ENCODE measurements around the gene EVX2. TPM values are rescaled to one million over a fixed set of nuclear protein-coding genes. Genes with fewer than 3 reads are reported as not detected.

EVX2 gene
- total RNA-seq, 3 donors from 2014 or later (not counting 1 experiment from before 2014, with no cell fraction given), result not detected

DNA sequence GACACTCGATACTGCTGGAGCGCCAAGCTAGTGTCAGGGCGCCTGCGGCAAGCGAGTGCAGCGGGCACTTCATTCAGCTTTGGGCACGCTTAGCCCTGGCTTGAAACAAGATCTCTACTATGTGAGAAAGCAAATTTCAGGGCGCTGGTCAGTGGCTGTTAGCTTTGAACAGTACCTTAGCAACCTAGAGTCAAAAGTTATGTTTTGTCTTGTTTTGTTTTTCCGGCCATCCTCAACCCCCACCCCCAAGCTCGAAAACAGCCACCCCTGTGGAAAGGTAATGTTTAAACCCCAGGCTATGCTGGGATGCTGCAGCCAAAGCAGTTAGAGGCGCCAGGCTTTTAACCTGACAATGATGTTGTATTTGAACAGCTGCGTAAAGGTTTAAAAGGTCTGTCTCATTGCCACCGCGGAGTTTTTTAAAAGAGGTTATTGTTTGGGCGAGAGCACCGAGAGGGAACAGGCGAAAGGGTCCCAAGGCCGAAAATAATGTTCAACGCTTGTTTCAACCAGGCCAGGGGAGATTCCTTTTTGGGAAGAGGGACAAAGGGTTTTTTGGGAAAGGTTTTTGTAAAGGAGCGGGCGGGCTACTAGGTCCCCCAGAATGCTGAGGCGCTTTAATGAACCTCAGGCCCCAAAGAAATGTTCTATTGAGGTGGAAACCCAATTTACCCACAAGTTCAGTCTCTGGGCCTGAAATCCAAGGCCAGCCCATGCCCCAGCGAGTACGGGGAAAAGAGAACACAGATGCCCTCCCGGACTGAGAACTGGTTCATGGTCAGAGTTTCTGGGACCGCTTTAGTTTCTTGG lies 30.6 kb upstream of the EVX2 start:
- Histone ChIP-seq H3K4me3 (ENCODE audit: low read length) (no peak overlapping the region), H3K36me3 (ENCODE audit: control insufficient read depth, insufficient read depth, low read length) (no peaks in the 10 kb centered on the region), H3K9me3 (ENCODE audit: control insufficient read depth, insufficient read depth, low read length) (peaks cover 16% of the 10 kb centered on the region), H3K27me3 (ENCODE audit: control insufficient read depth, insufficient read depth, low read length) (peaks cover 95% of the 10 kb centered on the region), H3K4me1 (ENCODE audit: control insufficient read depth, insufficient read depth, low read length) (peaks cover 4% of the 10 kb centered on the region), H3K27ac (ENCODE audit: low read length) (no peak overlapping the region)
- Mint-ChIP-seq H3K4me3 (no peak overlapping the region), H3K36me3 (peaks cover 19% of the 10 kb centered on the region), H3K4me1 (peaks cover 9 to 11% of the 10 kb centered on the region in 2 donors), H3K9me3 (peaks cover 2% of the 10 kb centered on the region in 2 donors), H3K27me3 (ENCODE audit: low read depth in 2 of 2) (peaks cover 78 to 84% of the 10 kb centered on the region in 2 donors), H3K27ac (no peak overlapping the region)
- WGBS (ENCODE audit: insufficient coverage), result 18% methylated on average over 25 of the region's 26 CpGs
- intact Hi-C loops (cut with micrococcal nuclease), result loop anchor here (5.0 kb wide), 1 partner anchor 37 kb away; no protein-coding TSS in a partner anchor
- ATAC-seq, result no peak
- TF ChIP-seq, protein P1, sequence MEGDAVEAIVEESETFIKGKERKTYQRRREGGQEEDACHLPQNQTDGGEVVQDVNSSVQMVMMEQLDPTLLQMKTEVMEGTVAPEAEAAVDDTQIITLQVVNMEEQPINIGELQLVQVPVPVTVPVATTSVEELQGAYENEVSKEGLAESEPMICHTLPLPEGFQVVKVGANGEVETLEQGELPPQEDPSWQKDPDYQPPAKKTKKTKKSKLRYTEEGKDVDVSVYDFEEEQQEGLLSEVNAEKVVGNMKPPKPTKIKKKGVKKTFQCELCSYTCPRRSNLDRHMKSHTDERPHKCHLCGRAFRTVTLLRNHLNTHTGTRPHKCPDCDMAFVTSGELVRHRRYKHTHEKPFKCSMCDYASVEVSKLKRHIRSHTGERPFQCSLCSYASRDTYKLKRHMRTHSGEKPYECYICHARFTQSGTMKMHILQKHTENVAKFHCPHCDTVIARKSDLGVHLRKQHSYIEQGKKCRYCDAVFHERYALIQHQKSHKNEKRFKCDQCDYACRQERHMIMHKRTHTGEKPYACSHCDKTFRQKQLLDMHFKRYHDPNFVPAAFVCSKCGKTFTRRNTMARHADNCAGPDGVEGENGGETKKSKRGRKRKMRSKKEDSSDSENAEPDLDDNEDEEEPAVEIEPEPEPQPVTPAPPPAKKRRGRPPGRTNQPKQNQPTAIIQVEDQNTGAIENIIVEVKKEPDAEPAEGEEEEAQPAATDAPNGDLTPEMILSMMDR (IDR thresholded peaks at IDR 0.05), result no peak
- no peak for DNase-seq

DNA sequence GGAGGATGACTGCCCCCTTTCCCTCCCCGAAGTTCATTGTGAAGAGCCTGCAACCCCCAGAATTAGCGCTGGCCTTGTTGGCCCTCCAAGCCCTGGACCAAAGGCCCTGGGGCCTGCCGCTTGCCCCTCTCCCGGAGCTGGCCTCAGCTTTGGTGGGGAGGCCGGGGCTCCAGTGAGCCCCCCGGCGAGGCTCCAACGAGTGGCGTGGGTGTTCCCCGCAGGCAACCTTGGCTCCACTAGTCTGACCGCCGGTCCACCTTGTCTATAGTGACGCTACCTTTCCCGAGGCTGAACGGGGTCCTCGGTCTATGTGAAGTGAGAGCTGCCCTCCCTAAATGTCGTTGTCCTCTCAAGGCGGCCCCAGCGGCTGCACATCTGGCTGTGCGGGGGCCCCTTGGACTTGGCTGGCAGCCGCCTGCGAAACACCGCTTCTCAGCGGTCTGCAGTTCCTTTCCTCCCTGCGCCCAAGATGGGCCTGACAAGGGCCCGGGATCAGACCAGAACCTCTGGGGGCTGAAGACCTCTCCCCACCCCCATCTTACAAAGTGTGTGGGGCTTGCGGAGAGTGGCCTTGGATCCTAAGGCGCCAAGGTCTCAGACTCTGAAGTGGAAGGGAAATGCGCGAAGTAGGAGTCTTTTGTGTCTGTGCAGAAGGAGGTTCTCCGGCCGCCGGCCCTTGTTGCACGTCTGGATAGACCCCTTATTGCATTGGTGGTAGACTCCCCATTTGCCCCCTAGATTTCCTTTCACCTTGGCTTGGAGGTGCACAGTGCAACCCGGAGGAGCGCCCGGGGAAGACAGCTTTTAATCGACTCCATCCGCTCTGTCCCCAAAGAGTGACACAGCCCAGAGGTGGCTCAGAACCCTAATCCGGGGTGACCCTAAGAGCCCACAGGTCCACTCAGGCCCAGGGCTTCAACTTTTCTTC lies 28.9 kb upstream of the EVX2 start:
- intact Hi-C loops (cut with micrococcal nuclease), result loop anchor here (5.0 kb wide), 1 partner anchor 35 kb away; no protein-coding TSS in a partner anchor
- Histone ChIP-seq H3K36me3 (ENCODE audit: control insufficient read depth, insufficient read depth, low read length) (no peaks in the 10 kb centered on the region), H3K4me3 (ENCODE audit: low read length) (no peak overlapping the region), H3K4me1 (ENCODE audit: control insufficient read depth, insufficient read depth, low read length) (no peaks in the 10 kb centered on the region), H3K27ac (ENCODE audit: low read length) (no peak overlapping the region), H3K27me3 (ENCODE audit: control insufficient read depth, insufficient read depth, low read length) (peaks cover 86% of the 10 kb centered on the region), H3K9me3 (ENCODE audit: control insufficient read depth, insufficient read depth, low read length) (peaks cover 8% of the 10 kb centered on the region)
- WGBS (ENCODE audit: insufficient coverage), result 9% methylated on average over 40 of the region's 40 CpGs
- H3K36me3 Mint-ChIP-seq, result peaks cover 8% of the 10 kb centered on the region
- H3K4me3 Mint-ChIP-seq, result no peak overlapping the region
- TF ChIP-seq, protein P1 (IDR thresholded peaks at IDR 0.05), result no peak
- DNase-seq (no peak), ATAC-seq (no peak)
- peaks cover 71 to 77% of the 10 kb centered on the region in 2 donors for H3K27me3 Mint-ChIP-seq (ENCODE audit: low read depth in 2 of 2)
- H3K4me1 Mint-ChIP-seq, result peaks cover 0 to 5% of the 10 kb centered on the region in 2 donors
- H3K9me3 Mint-ChIP-seq, result no peaks in the 10 kb centered on the region
- H3K27ac Mint-ChIP-seq, result no peak overlapping the region

DNA sequence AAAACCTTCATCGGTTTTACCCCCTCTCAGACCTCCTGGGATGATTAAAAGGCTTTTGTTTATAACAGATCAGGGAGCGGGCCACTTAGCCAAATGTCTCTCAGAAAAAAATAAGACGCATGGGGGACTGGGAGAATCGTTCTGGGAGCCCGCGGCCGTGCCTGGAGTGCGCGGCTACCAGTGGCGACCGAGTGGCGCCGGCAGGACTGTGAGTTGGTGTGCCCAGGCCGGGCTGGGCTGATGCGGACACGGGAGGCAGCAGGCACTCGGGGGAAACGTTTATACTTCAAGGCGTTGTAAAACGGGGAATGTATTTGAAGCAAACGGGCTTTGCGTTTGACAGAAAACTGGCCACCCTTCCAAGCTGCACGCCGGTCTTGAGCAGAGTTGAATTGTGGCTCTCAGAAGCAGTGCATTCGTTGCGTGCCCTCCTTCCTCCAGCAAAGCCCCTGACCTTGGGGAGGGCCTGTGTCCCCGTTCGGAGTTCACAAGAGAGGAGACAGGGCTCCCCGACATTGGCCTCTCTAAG lies 28.1 kb upstream of the EVX2 start:
- Mint-ChIP-seq H3K4me3 (no peak overlapping the region), H3K27me3 (ENCODE audit: low read depth in 2 of 2) (peaks cover 68 to 70% of the 10 kb centered on the region in 2 donors), H3K9me3 (no peaks in the 10 kb centered on the region), H3K4me1 (peaks cover 0 to 5% of the 10 kb centered on the region in 2 donors), H3K36me3 (peaks cover 8% of the 10 kb centered on the region), H3K27ac (no peak overlapping the region)
- Histone ChIP-seq H3K27me3 (ENCODE audit: control insufficient read depth, insufficient read depth, low read length) (peaks cover 79% of the 10 kb centered on the region), H3K9me3 (ENCODE audit: control insufficient read depth, insufficient read depth, low read length) (peaks cover 6% of the 10 kb centered on the region), H3K27ac (ENCODE audit: low read length) (no peak overlapping the region), H3K36me3 (ENCODE audit: control insufficient read depth, insufficient read depth, low read length) (no peaks in the 10 kb centered on the region), H3K4me1 (ENCODE audit: control insufficient read depth, insufficient read depth, low read length) (peaks cover 3% of the 10 kb centered on the region), H3K4me3 (ENCODE audit: low read length) (no peak overlapping the region)
- ATAC-seq, result no peak
- intact Hi-C loops (cut with micrococcal nuclease), result loop anchor here (5.0 kb wide), 1 partner anchor 35 kb away; no protein-coding TSS in a partner anchor
- DNase-seq, result no peak
- WGBS (ENCODE audit: insufficient coverage), result 8% methylated on average over 28 of the region's 29 CpGs
- TF ChIP-seq, protein P1 (IDR thresholded peaks at IDR 0.05), result no peak
